ELR (cell line): ENCODE measurements around the gene CCL22.
A peak's percentile ranks its signal among the peaks of the same experiment; 100 is the strongest.
"Not testable (repeated sequence)": the region's sequence is repeated elsewhere in the genome, so short reads cannot be mapped to it uniquely, and the experiment has no call there.

ENCODE experiments used
- DNase-seq: peaks from one replicate; pipeline ENCODE4 v3.0.0-alpha.2; 2015; ENCODE audit warnings: low read depth

The CCL22 gene

GRCh38 chr16:57347858-57348257 is 10.7 kb upstream of the CCL22 start:
- no peak for DNase-seq

DNA sequence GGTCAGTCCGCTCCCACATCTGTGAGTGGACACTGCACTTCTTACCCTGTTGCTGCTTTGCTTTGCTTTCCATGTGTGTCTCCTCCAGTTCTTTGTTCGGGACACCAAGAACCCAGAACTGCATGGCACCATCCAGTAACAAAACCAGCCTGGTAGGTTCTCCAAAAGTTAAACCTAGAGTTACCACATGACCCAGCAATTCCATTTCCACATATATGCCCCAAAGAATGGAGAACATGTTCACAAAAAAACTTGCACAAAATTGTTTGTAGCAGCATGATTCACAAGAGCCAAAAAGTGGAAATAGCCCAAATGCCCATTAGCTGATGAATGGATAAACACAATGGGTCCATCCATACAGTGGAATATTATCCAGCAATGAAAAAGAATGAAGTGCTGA is 10.3 kb upstream of the CCL22 start:
- DNase-seq, result no peak

DNA sequence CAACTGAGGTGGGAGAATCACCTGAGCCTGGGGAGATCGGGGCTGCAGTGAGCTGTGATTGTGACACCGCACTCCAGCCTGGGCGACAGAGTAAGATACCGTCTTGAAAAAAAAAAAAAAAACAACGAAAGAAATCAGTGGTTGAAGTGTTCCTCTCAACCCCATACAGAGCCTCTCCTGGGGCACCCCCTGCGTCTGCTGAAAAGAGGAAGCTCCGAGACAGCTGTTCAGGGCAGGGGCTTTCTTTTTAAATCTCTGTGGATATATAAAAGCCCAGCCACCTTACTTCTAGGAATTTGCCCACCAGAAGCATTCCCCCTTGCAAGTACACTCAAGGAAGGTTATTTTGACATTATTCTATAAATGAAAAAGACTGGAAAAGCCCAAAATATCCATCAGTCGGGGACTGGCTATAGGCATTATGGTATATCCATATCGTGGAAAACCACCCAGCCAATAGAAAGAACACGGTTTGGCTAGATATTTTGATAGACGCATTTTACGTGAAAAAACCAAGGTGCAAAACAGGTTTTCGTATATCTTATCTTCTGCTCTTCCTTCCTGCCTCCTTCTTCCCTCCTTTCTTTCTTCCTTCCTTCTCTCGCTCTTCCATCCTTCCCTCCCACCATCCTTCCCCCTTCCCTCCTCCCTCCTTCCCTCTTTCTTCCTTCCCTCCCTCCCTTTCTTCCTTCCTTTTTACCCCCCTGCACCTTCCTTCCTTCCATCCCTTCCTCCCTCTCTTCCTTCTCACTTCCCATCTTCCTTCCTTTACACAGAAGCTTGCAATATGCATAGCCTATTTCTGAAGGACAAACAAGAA is 9.2 kb upstream of the CCL22 start:
- DNase-seq, result no peak

GRCh38 chr16:57352636-57353047 is 5.9 kb upstream of the CCL22 start:
- DNase-seq, result no peak

- DNase-seq, result no peak
Measured at GRCh38 chr16:57354311-57354710, 4.3 kb upstream of the CCL22 start.

GRCh38 chr16:57355898-57356414 is 2.6 kb upstream of the CCL22 start:
- no peak for DNase-seq

- no peak for DNase-seq
Measured at GRCh38 chr16:57356547-57356946, 2.0 kb upstream of the CCL22 start.

DNA sequence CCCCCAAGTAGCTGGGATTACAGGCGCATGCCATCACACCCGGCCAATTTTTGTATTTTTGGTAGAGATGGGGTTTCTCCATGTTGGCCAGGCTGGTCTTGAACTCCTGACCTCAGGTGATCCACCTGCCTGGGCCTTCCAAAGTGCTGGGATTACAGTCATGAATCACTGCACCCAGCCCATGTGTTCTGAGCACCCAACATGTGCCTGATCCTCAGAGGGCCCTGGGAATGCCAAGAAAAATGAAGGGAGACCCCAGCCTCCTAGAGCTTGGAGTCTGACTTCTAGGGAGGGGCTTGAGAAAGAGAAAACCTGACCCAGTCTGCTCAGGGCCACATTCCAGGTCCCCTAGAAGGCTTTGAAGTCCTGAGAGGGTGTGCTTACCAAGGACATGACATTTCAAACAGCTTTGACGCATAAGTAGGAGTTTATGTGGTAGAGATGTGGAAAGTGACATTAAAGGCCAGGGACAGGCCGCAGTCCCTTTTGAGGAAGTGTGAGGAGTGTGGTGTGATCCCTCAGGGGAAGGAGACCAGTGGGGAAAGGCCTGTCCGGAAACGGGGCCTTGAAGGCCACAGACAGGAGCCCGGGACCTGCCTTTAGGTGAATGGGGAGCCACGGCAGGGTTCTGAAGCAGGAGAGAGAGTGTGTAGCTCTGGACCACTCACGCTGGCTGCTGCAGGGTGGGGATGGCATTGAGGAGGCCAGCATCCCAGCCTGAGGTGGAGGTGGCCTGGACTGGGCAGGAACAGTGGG is 1.1 kb upstream of the CCL22 start:
- no peak for DNase-seq

DNA sequence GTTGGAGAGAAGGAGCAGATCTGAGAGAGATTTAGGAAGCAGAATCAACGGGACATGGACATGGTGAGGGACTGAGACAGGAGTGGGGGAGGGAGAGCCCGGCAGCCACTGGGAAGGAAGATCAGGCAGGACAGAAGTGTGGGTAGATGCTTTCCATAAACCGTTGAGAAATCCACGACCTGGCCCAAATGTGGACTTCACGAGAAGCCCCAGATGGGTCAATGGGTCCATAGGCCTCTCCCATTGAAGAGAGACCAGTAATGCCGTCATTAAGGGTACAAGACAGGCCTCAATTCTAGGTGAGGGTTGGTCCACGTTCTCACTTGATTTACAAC is 530 bp upstream of the CCL22 start:
- no peak for DNase-seq

GRCh38 chr16:57360321-57360935 is 1.8 kb downstream of the CCL22 start:
- no peak for DNase-seq

DNA sequence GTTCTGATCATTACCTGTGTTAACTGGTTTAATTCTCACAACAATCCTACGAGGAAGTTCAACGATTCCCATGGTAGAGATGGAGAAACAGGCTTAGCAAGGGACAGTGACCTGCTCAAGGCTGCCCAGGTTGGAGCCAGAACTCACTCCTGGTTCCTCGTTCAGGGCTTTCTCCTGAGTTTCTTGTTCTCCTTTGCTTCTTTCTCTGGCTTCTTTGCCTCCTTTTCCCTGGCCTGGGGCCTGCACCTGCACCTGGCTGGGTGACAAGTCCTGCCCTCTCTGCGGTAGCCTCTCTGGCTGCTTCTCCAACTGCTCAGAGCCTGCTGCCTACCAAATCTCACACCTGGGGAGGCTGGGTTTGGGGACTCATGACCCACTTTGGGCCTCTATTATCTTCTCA is 2.8 kb downstream of the CCL22 start:
- DNase-seq, result no peak

- DNase-seq, result no peak
Measured at GRCh38 chr16:57364143-57364542, 5.6 kb downstream of the CCL22 start.

GRCh38 chr16:57366544-57367040 is 8.0 kb downstream of the CCL22 start:
- no peak for DNase-seq

DNA sequence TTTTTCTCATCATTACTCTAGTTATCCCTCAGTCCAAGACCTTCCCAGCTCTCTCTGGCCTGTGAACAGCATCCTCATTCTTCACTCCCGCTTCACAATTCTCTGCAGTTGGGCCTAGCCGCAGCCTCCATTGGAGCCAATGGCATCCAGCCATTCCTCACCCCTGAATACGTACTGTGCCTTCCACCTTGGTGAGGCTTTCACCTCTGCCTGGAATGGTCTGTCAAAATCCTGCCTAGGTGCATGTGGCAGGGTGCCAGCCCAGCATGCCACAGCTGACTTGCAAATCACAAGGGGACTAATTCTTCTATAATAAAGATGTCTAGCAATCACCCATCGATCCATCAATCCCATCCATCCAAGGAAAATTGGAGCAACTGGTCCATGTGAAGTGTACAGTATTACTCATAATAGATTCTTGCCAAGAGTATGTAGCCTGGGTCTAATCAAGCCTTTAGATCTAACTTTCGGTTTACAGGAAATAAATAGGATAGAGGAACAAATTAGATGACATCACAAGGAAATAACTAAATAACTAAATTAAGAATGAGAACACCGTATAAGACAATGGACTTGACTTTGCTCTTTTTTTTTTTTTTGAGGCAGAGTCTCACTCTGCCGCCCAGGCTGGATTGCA is 8.7 kb downstream of the CCL22 start:
- peak; percentile 56 for DNase-seq

DNA sequence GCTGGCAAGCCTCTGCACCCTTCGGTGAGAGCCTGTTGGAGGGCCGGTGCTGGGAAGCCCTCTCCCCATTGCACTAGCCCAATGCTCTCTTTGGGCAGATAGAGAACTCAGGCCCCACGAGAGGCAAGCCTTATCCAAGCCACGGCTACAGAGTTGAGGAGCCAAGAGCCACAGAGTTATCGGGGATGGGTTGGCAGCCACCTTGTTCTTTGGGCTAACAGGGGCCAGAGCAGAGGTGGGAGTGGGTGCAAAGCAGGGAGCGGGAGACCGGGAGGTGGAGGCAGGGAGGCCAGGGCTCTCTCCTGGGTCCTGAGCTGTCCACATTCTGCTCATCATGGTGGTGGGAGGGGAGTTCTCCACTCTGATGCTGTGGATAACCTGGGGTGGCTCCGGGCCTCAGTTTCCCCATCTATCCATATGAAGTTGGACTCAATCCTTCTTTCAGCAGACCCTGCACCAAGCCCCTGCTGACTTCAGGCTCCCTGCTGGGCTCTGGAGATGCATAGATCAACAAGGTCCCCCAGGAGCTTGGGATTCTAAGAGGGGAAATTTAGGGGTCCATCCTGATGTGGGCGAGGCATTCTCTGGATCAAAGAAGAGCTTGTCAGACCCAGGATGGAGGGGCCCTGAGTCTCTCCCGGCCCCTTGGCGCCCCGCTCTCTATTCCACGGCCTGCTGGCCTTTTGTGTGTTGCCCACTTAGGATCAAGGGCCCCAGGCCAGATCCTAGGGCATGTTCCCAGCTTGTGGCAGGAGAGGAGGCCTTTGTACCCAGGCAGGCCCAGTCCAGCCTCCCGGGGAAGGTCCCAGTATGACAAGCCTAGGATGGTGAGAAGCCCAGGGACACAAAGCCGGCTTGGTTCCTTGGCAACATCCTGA is 13.2 kb downstream of the CCL22 start:
- no peak for DNase-seq

DNA sequence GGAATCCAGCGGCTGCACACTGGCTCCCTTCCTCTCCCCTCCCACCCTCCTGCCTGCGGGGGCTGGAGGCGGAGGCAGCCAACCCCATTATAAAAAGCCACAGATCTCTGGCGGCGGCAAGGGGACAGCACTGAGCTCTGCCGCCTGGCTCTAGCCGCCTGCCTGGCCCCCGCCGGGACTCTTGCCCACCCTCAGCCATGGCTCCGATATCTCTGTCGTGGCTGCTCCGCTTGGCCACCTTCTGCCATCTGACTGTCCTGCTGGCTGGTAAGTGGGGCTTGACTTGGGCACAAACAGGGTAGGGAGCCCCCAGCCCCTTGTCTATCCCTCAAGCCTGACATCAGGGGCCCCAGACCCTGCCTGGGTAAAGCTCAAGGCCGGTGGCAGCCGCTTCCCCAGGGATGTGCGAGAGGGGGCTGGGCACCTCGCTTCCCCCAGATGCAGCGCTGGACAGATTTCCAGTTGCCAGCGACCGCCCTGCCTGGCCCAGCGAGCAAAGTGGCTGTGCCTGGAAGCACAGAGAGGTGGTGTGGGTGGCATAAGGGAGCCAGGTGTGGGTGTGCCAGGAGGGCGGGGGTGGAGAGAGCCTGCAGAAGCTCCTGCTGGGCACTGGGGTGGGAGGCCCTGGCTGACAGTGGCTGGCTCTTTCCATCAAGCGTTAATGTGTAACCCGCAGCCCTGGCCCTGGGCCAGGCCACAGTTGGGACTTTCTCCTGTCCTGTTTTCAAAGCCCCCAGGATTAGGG is 14.0 kb downstream of the CCL22 start, which contains the start of gene CX3CL1:
Gene CX3CL1 (plus strand): TSS at position 119 of the 745 bp plus-strand sequence. CDS start 79 bp downstream, at position 198.
- DNase-seq, result peak; percentile 40

DNA sequence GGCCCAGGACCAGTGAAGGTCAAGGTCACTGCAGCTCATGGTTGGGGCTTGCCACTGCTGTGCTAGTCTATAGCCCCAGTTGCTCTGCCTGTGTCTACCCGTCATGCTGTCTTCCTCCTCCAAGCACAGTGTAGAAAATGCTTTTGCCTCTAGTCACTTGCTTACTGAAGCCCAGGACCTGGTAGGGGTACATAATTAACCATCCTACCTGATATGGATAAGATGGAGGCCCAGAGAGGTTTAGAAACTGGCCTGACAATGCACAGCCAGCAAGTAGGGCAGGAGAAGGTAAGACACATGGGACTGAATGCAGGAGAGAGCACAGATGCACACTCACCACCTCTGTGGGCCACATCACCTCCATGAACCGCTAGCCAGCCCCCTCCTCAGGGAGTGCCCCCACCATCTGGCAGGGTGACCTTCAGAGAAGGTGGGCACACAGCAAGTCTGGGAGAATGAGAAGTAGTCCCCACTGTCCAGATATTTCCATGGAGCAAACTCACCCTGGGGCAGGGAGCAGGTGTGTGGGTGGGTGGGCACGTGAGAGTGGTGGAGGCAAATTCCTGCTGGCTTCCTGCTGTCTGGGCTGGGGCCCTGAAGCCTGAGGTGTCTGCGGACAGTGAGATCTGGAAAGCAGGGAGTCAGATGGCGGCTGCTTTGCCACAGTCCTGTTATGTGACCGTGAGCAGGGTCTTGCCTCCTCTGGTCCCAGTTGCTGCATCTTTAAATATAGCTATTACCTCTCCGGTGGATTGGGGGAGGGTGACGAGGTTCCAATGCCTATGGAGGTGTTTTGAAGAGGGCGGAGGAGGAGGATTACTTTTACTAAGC is 14.7 kb downstream of the CCL22 start:
- DNase-seq, result no peak

- DNase-seq, result no peak
Measured at GRCh38 chr16:57374067-57374534, 15.5 kb downstream of the CCL22 start.

DNA sequence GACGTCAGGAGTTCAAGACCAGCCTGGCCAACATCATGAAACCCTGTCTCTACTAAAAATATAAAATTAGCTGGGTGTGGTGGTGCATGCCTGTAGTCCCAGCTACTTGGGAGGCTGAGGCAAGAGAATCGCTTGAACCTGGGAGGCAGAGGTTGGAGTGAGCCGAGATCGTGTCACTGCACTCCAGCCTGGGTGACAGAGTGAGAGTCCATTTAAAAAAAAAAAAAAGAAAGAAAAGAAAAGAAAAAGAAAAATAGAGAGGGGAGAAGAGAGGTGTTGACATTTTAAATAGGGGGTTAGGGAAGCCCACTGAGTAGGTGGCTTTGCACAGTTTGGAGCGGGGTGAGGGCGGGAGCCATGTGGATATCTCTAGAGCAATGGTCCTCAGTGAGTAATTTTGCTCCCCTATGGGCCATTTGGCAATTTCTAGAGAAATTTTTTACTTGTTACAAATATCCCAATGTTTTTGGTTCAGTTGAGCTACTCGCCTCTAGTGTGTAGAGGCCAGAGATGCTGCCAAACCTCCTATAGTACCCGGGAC is 16.4 kb downstream of the CCL22 start:
- DNase-seq, result not testable (repeated sequence)
